Measurements from ENCODE around the gene FLNC. TPM values are rescaled to one million over a fixed set of nuclear protein-coding genes. Genes with fewer than 3 reads are reported as not detected.

The FLNC gene
- total RNA-seq, 4 donors from 2014 or later: 21.3 to 234 (median 57.9) TPM

- peak; percentile 48 for DNase-seq
- TF ChIP-seq POLR2AphosphoS5 (IDR thresholded peaks at IDR 0.05) (peak in 1 of 3 donors; percentile 9), CTCF (IDR thresholded peaks at IDR 0.05) (no peak), EP300 (IDR thresholded peaks at IDR 0.05; ENCODE audit: low read depth) (no peak)
- 30% methylated on average over 13 of the region's 13 CpGs; no CpG with 5 or more reads in 1 of the 2 donors for WGBS, 2 donors (ENCODE audit: low coverage in 1 of 2)
Observed at GRCh38 chr7:128833148-128833945, 3.1 kb downstream of the FLNC start.

DNA sequence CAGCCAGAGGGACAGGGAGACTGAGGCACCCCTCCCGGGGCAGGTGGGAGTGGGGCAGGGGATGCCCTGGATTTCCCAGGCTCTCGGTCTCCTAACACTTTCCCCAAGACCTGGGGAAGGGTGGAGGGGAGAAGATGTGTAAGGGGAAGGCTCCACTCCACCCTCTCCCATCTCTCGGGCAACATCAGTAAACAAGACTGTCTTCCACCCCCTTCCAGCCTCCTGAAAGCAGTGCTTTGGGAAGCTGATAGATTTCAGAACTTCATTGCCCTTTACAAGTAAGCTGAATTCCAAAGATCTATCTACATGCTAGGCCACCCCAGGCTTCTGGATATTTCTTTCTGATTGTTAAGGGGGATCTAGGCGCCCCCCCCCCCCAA is 3.7 kb downstream of the FLNC start:
- Histone ChIP-seq H3K4me1 (peaks cover 12 to 46% (median 27%) of the 10 kb centered on the region in 4 donors), H3K9me3 (no peaks in the 10 kb centered on the region), H3K36me3 (no peaks in the 10 kb centered on the region), H3K27me3 (peaks cover 42% of the 10 kb centered on the region), H3K4me3 (no peak overlapping the region), H3K27ac (peak overlapping the region; percentile 78 to 94 (median 82))
- intact Hi-C loops (cut with DNase I; ENCODE audit: low total_unique reads) (loop anchor here (2.0 kb wide), 1 partner anchor 77 kb away; no protein-coding TSS in a partner anchor), in situ Hi-C loops (cut with MboI; ENCODE audit: low pct_ligation_motif_present in 1 of 4, low pct_unique_long_range_greater_than_20kb in 1 of 4, low sequenced_read_pairs in 3 of 4) (no loop called here)
- DNase-seq: no peak
- TF ChIP-seq POLR2AphosphoS5 (IDR thresholded peaks at IDR 0.05) (peak in 1 of 3 donors; percentile 0), POLR2A (IDR thresholded peaks at IDR 0.05) (no peak)
- 33% methylated on average over 4 of the region's 4 CpGs; no CpG with 5 or more reads in 1 of the 2 donors for WGBS, 2 donors (ENCODE audit: low coverage in 1 of 2)

More at GRCh38 chr7:128833148-128833945, 3.1 kb downstream of the FLNC start:
- Histone ChIP-seq H3K4me3 (peak overlapping the region in 2 of 4 donors; percentile 50 to 55), H3K4me1 (peaks cover 12 to 46% (median 27%) of the 10 kb centered on the region in 4 donors), H3K9me3 (no peaks in the 10 kb centered on the region), H3K27me3 (peaks cover 47% of the 10 kb centered on the region), H3K27ac (peak overlapping the region; percentile 78 to 94 (median 82)), H3K36me3 (no peaks in the 10 kb centered on the region)
- in situ Hi-C loops (cut with MboI; ENCODE audit: low pct_ligation_motif_present in 1 of 4, low pct_unique_long_range_greater_than_20kb in 1 of 4, low sequenced_read_pairs in 3 of 4) (no loop called here), intact Hi-C loops (cut with DNase I; ENCODE audit: low total_unique reads) (loop anchor here (2.0 kb wide), 1 partner anchor 77 kb away; no protein-coding TSS in a partner anchor)

DNA sequence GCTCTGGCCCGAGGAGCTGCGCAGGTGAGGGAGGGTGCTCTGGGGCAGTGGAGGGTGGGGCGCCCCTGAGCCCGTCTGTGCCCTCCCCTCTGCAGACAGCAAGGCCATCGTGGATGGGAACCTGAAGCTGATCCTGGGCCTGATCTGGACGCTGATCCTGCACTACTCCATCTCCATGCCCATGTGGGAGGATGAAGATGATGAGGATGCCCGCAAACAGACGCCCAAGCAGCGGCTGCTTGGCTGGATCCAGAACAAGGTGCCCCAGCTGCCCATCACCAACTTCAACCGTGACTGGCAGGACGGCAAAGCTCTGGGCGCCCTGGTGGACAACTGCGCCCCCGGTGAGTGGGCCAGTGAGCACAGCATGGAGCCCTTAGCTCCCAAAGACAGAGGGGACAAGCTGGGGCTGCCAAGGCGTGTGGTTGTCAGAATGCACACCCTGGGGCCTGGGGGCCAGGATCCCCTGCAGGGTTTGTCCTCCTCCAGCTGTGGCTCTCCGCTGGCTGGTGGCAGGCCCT is 5.1 kb downstream of the FLNC start:
- WGBS, 2 donors (ENCODE audit: low coverage in 1 of 2): 78% methylated on average over 14 of the region's 16 CpGs; no CpG with 5 or more reads in 1 of the 2 donors
- H3K4me1 ChIP-seq: peaks cover 8 to 39% (median 23%) of the 10 kb centered on the region in 4 donors
- peak overlapping the region; percentile 24 to 94 (median 81) for H3K27ac ChIP-seq
- no peaks in the 10 kb centered on the region for H3K36me3 ChIP-seq
- H3K4me3 ChIP-seq: no peak overlapping the region
- no peak for DNase-seq
- H3K9me3 ChIP-seq: no peaks in the 10 kb centered on the region
- in situ Hi-C loops (cut with MboI; ENCODE audit: low pct_ligation_motif_present in 1 of 4, low pct_unique_long_range_greater_than_20kb in 1 of 4, low sequenced_read_pairs in 3 of 4) (no loop called here), intact Hi-C loops (cut with DNase I; ENCODE audit: low total_unique reads) (no loop called here)
- TF ChIP-seq POLR2A (IDR thresholded peaks at IDR 0.05) (no peak), POLR2AphosphoS5 (IDR thresholded peaks at IDR 0.05) (no peak), CTCF (IDR thresholded peaks at IDR 0.05) (no peak), EP300 (IDR thresholded peaks at IDR 0.05; ENCODE audit: low read depth) (no peak)
- peaks cover 31% of the 10 kb centered on the region for H3K27me3 ChIP-seq

DNA sequence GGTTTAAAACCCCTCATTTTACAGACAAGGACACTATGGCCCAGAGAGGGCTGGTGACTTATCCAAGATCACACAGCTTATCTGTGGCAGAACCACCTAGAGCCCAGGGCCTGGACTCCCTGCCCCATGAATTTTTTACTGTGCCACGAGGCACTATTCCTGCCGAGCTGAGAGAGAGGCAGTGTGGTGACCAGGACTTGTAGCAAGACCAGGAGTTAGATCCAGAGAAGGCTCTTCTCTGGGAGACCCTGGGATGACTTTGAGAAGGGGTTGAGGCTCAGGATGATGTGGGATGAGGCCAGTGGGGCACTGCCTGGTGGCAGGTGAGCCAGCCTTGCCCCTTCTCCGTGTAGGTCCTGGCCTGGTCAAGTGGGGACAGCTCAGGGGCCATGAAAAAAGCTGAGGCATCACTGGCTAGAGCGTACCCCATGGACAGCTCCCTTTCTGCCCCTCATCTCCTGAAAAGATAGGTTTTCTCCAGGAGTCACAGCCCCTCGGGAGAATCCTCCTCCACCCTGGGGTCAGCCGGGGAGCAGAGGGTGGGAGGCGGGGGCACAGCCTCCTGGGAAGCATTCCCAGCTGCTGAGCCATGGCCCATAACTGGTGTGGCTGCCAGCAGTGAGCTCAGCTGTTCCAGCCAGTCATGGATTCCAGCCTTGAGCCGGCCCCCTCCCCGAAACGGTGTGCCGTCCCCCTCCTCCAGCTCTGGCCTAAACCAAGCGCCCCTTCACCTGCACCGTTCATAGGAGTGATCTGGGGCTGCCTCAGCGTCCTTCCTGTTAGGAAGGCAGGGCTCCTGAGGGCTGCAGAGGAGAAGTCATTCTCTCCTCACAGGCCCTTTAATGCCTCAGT is 5.8 kb downstream of the FLNC start:
- Histone ChIP-seq H3K9me3 (no peaks in the 10 kb centered on the region), H3K27me3 (peaks cover 23% of the 10 kb centered on the region), H3K4me3 (no peak overlapping the region), H3K4me1 (peaks cover 8 to 33% (median 20%) of the 10 kb centered on the region in 4 donors), H3K27ac (peak overlapping the region; percentile 65 to 94 (median 81)), H3K36me3 (no peaks in the 10 kb centered on the region)
- TF ChIP-seq CTCF (IDR thresholded peaks at IDR 0.05): no peak
- TF ChIP-seq POLR2AphosphoS5 (IDR thresholded peaks at IDR 0.05): peak in 1 of 3 donors; percentile 4
- 66% methylated on average over 13 of the region's 14 CpGs; no CpG with 5 or more reads in 1 of the 2 donors for WGBS, 2 donors (ENCODE audit: low coverage in 1 of 2)
- in situ Hi-C loops (cut with MboI; ENCODE audit: low pct_ligation_motif_present in 1 of 4, low pct_unique_long_range_greater_than_20kb in 1 of 4, low sequenced_read_pairs in 3 of 4) (no loop called here), intact Hi-C loops (cut with DNase I; ENCODE audit: low total_unique reads) (no loop called here)
- DNase-seq: no peak
